HG02840 (cell line): ENCODE results near the gene PTPMT1.

Source experiments
- ATAC-seq: cut with Tn5 transposase; IDR thresholded peaks from one replicate; pipeline ENCODE4 v1.9.1; 2021; ENCODE audit warnings: mild to moderate bottlenecking, moderate library complexity, moderate number of reproducible peaks; ENCODE audit not compliant: unreplicated experiment, low FRiP score

The PTPMT1 gene

DNA sequence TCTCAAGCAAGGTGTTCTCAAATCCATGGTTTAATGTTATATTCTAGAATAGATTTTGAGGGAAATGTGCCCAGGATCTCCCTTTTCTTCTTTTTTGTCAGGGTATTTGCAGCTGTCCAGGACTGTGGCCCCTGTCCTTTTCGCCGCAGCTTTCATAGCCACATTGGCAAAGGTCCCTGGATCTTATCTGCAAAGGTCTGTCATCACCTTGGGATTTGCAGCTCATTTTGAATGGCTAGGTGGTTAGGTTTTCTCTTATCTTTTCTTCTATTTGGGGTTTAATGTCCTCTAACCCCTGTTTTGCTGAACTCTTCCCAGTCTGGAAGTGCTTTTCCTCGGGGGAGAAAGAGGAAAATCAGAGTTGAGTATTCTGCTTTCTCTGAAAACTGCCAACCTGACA, 40.5 kb downstream of the PTPMT1 start:
- ATAC-seq: no peak

DNA sequence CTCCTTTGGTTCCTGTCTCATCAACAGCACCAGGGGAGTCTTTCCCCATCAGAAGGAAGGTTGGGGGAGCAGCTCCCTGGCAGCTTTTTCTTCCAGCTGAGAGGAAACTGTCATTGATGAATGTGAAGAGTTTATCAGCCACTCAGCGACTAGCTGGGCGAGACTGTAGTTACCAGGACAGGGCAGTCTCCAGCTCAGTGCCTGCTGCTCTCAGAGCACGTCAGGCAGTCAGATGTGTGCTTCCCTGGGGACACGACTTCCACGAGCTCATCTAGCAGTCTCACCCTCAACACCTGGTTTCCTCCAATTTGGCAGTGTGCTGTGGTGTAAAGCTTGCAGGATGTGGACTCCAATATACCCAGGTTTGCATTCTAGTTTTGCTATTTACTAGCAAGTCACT, 41.3 kb downstream of the PTPMT1 start:
- ATAC-seq: no peak

GRCh38 chr11:47607380-47607779, 42.0 kb downstream of the PTPMT1 start:
- ATAC-seq: no peak

GRCh38 chr11:47609675-47610074, 44.3 kb downstream of the PTPMT1 start:
- ATAC-seq: no peak

GRCh38 chr11:47611348-47611794, 46.0 kb downstream of the PTPMT1 start:
- no peak for ATAC-seq

DNA sequence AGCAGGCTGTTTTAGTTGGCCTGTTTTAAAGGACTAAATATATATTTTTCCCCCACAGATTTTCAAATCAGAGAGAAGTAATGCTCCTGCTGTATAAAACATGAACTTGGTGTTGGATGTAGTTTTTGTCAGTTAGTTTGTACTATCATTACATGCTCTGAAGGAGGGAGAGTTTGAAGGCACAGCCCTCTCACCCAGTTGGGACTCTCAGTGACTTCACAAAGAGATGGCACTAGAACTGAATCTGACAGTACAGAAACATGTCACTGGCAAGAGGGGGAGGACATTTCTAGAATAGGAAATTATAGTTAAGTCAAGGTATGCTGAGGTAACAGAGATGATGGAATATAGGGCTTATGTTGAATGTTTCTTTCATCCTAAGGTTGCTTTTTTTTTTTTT, 49.9 kb downstream of the PTPMT1 start:
- no peak for ATAC-seq

GRCh38 chr11:47616726-47617416, 51.5 kb downstream of the PTPMT1 start:
- ATAC-seq: no peak

- ATAC-seq: no peak
Measured at GRCh38 chr11:47617417-47617809, 52.0 kb downstream of the PTPMT1 start.

DNA sequence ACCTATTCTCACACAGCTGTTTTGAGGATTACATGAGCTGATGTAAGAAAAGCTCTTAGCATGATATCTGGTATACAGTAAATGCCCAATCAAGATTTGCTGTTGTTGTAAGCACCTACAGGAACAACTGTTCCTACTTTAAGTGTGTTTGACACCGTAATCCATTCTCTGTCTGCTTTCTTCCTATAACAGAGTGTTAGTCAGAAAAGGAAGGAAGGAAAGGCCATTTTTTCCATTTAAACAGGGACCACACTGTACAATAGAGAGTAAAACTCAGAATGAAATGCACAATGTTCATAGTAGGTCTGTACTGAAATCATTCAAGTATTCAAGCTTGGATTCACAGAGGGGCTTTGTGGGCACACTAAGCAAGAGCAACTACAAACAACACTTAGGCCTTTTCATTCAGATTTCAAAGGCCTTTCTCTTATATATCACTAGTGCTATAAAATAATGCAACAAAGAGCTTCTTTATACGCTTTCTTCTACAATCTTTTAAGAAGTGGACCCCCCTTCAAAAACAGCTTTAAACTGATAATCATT, 55.5 kb downstream of the PTPMT1 start:
- ATAC-seq: no peak
